Neural crest cell (in vitro differentiated cells): ENCODE results near the gene KCTD13. TPM values are rescaled to one million over a fixed set of nuclear protein-coding genes. Genes with fewer than 3 reads are reported as not detected.
A peak's percentile ranks its signal among the peaks of the same experiment; 100 is the strongest.

ENCODE experiments used
- DNase-seq: peaks from one replicate; pipeline ENCODE4 v3.0.0; 2021; ENCODE audit warnings: low read depth, mixed read lengths, low spot score
- H3K27ac Mint-ChIP-seq: one replicate; pipeline ENCODE4 v1.8.0; 2021; ENCODE audit warnings: mild to moderate bottlenecking, mixed read lengths; ENCODE audit not compliant: unreplicated experiment
- H3K27me3 Mint-ChIP-seq: 2 replicates; pipeline ENCODE4 v1.8.0; 2021; ENCODE audit warnings: low read depth, mild to moderate bottlenecking, mixed read lengths
- H3K36me3 Mint-ChIP-seq: 2 replicates; pipeline ENCODE4 v1.8.0; 2021; ENCODE audit warnings: low read depth, mild to moderate bottlenecking, mixed read lengths
- H3K4me1 Mint-ChIP-seq: 2 replicates; pipeline ENCODE4 v1.8.0; 2021; ENCODE audit warnings: mixed read lengths
- H3K4me3 Mint-ChIP-seq: one replicate; pipeline ENCODE4 v1.8.0; 2021; ENCODE audit warnings: mild to moderate bottlenecking, mixed read lengths
- H3K9me3 Mint-ChIP-seq: 2 replicates; pipeline ENCODE4 v1.8.0; 2021; ENCODE audit warnings: mixed read lengths
- total RNA-seq: library from RNA; stranded (reverse); gene quantifications from 2 replicates; pipeline ENCODE4 v1.2.1, GENCODE V29; 2021
- TF ChIP-seq, protein P1 (sequence below): fragments of 200-600 bp; sonication (generic); conservative IDR thresholded peaks from 2 replicates; pipeline ENCODE4 v1.5.0; 2021; ENCODE audit warnings: antibody characterized with exemption, mild to moderate bottlenecking

The KCTD13 gene
- total RNA-seq, 1 donor from 2014 or later = 24.3 TPM

DNA sequence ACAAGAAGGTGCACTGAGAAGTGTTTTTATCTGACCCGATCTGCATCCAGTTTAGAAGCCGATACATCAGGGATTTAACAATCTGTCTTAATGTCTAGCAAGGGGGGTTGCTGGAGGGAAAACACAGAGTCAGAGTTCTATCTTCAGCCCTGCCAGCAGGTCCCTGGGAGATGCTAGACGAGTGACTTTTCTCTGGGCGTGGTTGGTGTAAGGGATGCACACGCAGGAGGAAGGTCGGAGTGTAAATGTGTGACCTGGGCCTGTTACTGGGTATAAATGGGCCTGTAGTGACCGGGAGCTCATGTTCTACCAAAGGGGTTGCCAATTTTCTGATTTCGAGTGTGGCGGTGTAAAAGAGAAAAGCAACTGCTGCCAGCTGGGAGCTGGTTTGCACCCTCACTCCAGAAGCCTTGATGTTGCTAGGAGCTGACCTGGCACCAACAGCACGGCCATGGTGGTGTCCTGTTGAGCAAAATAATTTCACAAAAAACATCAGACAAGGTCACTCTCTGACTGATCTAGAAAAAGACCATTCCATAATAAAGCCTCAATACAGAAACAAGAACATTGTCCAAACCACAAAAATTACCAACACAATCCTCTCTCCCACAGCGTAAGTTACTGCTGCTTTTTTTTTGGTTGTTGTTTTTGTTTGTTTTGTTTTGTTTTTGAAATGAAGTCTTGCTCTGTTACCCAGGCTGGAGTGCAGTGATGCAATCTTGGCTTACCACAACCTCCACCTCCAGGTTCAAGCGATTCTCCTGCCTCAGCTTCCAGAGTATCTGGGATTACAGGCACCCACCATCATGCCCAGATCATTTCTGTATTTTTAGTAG is 1.3 kb upstream of the KCTD13 start:
- no peak for DNase-seq
- Mint-ChIP-seq H3K4me3 (peak overlapping the region; percentile 97), H3K27me3 (no peaks in the 10 kb centered on the region), H3K36me3 (no peaks in the 10 kb centered on the region), H3K4me1 (peaks cover 31% of the 10 kb centered on the region), H3K27ac (peak overlapping the region; percentile 100), H3K9me3 (no peaks in the 10 kb centered on the region)
- TF ChIP-seq, protein P1, sequence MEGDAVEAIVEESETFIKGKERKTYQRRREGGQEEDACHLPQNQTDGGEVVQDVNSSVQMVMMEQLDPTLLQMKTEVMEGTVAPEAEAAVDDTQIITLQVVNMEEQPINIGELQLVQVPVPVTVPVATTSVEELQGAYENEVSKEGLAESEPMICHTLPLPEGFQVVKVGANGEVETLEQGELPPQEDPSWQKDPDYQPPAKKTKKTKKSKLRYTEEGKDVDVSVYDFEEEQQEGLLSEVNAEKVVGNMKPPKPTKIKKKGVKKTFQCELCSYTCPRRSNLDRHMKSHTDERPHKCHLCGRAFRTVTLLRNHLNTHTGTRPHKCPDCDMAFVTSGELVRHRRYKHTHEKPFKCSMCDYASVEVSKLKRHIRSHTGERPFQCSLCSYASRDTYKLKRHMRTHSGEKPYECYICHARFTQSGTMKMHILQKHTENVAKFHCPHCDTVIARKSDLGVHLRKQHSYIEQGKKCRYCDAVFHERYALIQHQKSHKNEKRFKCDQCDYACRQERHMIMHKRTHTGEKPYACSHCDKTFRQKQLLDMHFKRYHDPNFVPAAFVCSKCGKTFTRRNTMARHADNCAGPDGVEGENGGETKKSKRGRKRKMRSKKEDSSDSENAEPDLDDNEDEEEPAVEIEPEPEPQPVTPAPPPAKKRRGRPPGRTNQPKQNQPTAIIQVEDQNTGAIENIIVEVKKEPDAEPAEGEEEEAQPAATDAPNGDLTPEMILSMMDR = no peak

DNA sequence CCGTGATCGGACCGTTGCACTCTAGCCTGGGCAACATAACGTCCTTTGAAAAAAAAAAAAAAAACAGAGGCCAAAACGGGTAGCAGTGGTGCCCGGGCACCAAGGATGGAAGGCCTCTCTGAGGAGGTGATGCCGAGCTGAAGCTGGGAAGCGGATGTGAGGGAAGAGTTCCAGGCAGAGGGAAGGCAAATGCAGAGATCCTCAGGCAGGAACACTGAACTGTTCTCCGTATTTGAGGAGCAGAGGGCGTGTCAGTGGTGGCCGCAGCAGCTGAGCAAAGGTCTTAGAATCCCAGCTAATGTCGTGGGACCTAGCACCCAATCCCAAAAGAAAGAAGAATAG is 656 bp upstream of the KCTD13 start:
- Mint-ChIP-seq H3K27me3 (no peaks in the 10 kb centered on the region), H3K9me3 (no peaks in the 10 kb centered on the region), H3K36me3 (no peaks in the 10 kb centered on the region), H3K4me3 (peak overlapping the region; percentile 97), H3K27ac (peak overlapping the region; percentile 100), H3K4me1 (peaks cover 31% of the 10 kb centered on the region)
- DNase-seq = no peak
- TF ChIP-seq, protein P1 = no peak

DNA sequence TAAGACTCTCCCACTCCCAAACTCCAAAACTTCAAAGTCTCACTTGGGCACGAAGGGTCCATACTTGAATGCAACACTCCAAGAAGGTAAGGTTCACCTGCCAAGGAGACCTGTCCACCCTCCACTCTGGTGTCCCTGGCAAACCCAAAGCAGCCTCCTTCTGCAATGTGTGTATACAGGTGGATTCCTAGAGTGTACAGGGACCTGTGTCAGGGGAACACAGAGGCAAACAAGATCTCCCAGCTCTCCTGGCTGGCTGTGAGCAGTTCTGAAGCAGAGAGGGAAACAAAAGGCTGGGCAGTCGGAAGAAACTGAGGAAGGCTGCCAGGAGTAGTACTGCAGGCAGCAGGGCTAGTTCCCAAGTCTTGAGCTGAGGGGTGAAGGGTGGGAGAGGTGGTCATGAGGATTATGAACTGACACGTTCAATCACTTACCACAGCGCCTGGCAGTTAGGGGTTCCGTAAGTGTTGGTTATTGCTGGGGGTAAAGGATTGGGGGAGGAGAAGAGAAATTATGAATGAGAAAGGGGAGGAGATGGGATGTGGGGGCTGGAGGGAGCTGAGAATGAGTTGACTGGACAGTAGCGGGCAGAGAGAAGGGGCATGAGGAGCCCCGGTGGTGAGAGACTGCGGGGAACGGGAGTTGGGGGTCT is 795 bp downstream of the KCTD13 start:
- H3K9me3 Mint-ChIP-seq = no peaks in the 10 kb centered on the region
- TF ChIP-seq, protein P1 = no peak
- H3K27me3 Mint-ChIP-seq = no peaks in the 10 kb centered on the region
- peaks cover 31% of the 10 kb centered on the region for H3K4me1 Mint-ChIP-seq
- H3K36me3 Mint-ChIP-seq = no peaks in the 10 kb centered on the region
- peak overlapping the region; percentile 96 for H3K4me3 Mint-ChIP-seq
- peak overlapping the region; percentile 25 for H3K27ac Mint-ChIP-seq
- DNase-seq = no peak

DNA sequence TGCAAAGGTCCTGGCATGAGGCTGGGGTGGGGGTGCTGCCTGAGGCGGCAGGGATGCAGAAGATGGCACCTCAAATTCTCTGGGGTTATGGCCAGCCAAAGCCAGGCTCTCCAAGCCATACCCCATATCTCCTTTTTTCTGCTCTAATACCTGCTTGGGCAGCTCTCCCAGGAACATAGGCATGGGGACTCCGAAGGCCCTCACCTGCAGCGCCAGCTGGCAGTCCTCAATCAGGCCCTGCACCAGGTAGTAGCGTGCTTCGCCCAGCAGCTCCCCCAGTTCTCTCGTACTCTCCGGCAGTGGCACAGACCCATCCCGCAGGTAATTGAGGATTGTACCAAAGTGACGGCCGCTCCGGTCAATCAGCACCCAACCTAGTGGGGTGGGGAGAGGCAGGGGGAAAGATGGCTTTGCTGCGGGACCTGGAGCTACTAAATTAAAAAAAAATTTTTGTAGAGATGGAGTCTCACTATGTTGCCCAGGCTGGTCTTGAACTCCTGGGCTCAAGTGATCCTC is 3.0 kb downstream of the KCTD13 start:
- peaks cover 31% of the 10 kb centered on the region for H3K4me1 Mint-ChIP-seq
- H3K4me3 Mint-ChIP-seq = peak overlapping the region; percentile 61
- no peaks in the 10 kb centered on the region for H3K27me3 Mint-ChIP-seq
- no peaks in the 10 kb centered on the region for H3K9me3 Mint-ChIP-seq
- no peak overlapping the region for H3K27ac Mint-ChIP-seq
- H3K36me3 Mint-ChIP-seq = no peaks in the 10 kb centered on the region
- TF ChIP-seq, protein P1 = no peak
- no peak for DNase-seq

DNA sequence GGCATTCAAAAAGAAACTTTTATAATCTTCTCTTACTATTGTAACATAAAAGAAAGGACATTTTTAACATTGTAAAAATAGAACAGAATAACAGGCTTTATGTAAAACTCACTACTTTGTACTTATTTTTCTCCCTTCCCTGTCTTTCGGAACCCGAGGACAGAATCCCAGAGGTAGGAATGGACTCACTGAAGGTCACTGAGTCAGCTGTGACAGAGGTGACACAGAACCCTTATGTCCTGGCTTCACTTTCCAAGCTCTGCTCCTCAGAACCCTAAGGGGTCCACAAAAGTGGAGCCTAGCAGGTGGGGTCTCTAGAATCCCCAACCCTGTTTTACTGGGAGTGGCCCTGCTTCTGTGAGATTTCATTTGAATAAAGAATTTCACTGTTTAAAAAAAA is 3.7 kb downstream of the KCTD13 start:
- DNase-seq = no peak
- H3K36me3 Mint-ChIP-seq = no peaks in the 10 kb centered on the region
- H3K27me3 Mint-ChIP-seq = no peaks in the 10 kb centered on the region
- peaks cover 26% of the 10 kb centered on the region for H3K4me1 Mint-ChIP-seq
- no peaks in the 10 kb centered on the region for H3K9me3 Mint-ChIP-seq
- H3K27ac Mint-ChIP-seq = no peak overlapping the region
- peak overlapping the region; percentile 61 for H3K4me3 Mint-ChIP-seq
- TF ChIP-seq, protein P1 = no peak
